22Rv1 (cell line): ENCODE measurements around the gene BANP.
"Not testable (repeated sequence)": the region's sequence is repeated elsewhere in the genome, so short reads cannot be mapped to it uniquely, and the experiment has no call there.

Experiments used
- CTCF ChIP-seq: fragments of 450-650 bp; IDR thresholded peaks from 2 replicates; pipeline ENCODE4 v1.5.1; 2017; ENCODE audit warnings: mild to moderate bottlenecking
- ZFX ChIP-seq: fragments of 450-650 bp; IDR thresholded peaks from 2 replicates; pipeline ENCODE4 v1.6.1; 2017; ENCODE audit warnings: antibody characterized with exemption, borderline replicate concordance

- not testable (repeated sequence) for TF ChIP-seq CTCF, ZFX
Observed at GRCh38 chr16:88033003-88033740, 81.9 kb downstream of the BANP start.
